Stimulated activated CD4-positive, alpha-beta T cell treated with anti-CD3 and anti-CD28 coated beads, Interleukin-12 subunit alpha, Interleukin-12 subunit beta, amount 100 ng/mL, for 24 hours (primary cell): ENCODE data around the gene ZNF419.
"Not testable (repeated sequence)": the region's sequence is repeated elsewhere in the genome, so short reads cannot be mapped to it uniquely, and the experiment has no call there.

ENCODE experiments used
- DNase-seq, 2 experiments: peaks; one replicate each; pipeline ENCODE4 v3.0.0-alpha.2; 2020; ENCODE audit warnings: low read depth in 2 of 2

Gene ZNF419

GRCh38 chr19:57487477-57488298, at the start of gene ZNF419:
Gene ZNF419 (plus strand): TSS chr19:57487750. CDS start chr19:57487951, 201 bp downstream.
- peak; percentile 85 to 89 for DNase-seq

- DNase-seq = no peak
These were observed 49.6 kb upstream of the ZNF419 start for GRCh38 chr19:57437931-57438330.

- no peak for DNase-seq
These were observed 48.6 kb upstream of the ZNF419 start for GRCh38 chr19:57438925-57439324.

GRCh38 chr19:57441979-57442752, 45.4 kb upstream of the ZNF419 start:
- no peak for DNase-seq

- no peak for DNase-seq
These were observed 44.3 kb upstream of the ZNF419 start for GRCh38 chr19:57443121-57443696.

- no peak for DNase-seq
These were observed 35.2 kb upstream of the ZNF419 start for GRCh38 chr19:57452307-57452706.

- DNase-seq = no peak
These were observed 21.7 kb upstream of the ZNF419 start for GRCh38 chr19:57465680-57466381.

GRCh38 chr19:57466489-57466888, 21.1 kb upstream of the ZNF419 start:
- no peak for DNase-seq

- DNase-seq = no peak
These were observed 13.9 kb upstream of the ZNF419 start for GRCh38 chr19:57473646-57474045.

- peak; percentile 70 for DNase-seq
These were observed 10.2 kb upstream of the ZNF419 start, which contains the start of gene ZNF772 for GRCh38 chr19:57477191-57478008. Gene ZNF772 (minus strand): TSS chr19:57477566. CDS start chr19:57477309, 257 bp downstream.

GRCh38 chr19:57488299-57488644, 722 bp downstream of the ZNF419 start:
- DNase-seq = not testable (repeated sequence)

GRCh38 chr19:57499332-57499679, 11.8 kb downstream of the ZNF419 start:
- not testable (repeated sequence) for DNase-seq

- peak; percentile 89 to 90 for DNase-seq
These were observed 12.3 kb downstream of the ZNF419 start, which contains the start of gene ZNF773 for GRCh38 chr19:57499680-57500395. Gene ZNF773 (plus strand): TSS chr19:57499938. CDS start chr19:57500081, 143 bp downstream.

- DNase-seq = not testable (repeated sequence)
These were observed 12.8 kb downstream of the ZNF419 start for GRCh38 chr19:57500400-57500799.

- DNase-seq = no peak
These were observed 18.6 kb downstream of the ZNF419 start for GRCh38 chr19:57506163-57506562.

GRCh38 chr19:57511484-57511883, 23.9 kb downstream of the ZNF419 start:
- DNase-seq = no peak

- DNase-seq = no peak
These were observed 25.3 kb downstream of the ZNF419 start for GRCh38 chr19:57512845-57513244.

GRCh38 chr19:57515255-57515654, 27.7 kb downstream of the ZNF419 start:
- no peak for DNase-seq

GRCh38 chr19:57518021-57518420, 30.5 kb downstream of the ZNF419 start:
- DNase-seq = not testable (repeated sequence)
